ENCODE results near the gene MAGEA2B.
"Not testable (repeated sequence)": the region's sequence is repeated elsewhere in the genome, so short reads cannot be mapped to it uniquely, and the experiment has no call there.

Gene MAGEA2B

DNA sequence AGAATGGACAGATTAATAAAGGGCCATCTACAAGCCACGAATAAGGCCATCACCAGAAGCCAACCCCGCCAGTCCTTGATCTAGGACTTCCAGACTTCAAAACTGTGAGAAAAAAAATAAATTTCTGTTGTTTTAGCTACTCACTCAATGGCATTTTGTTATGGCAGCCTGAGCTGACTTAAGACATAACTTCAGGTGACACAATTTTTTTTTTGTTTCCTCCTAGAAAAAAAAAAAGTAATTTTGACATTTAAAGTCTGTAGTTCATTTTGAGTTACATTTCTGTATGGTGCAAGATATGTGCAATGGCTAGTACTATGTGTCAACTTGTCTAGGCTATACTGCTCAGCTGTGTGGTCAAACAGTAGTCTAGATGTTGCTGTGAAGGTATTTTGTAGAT is 44.5 kb downstream of the MAGEA2B start, which contains the start of gene CSAG3:
CSAG3 (plus strand) TSS at position 301 of the 400 bp plus-strand sequence.
- not testable (repeated sequence) for DNase-seq

DNA sequence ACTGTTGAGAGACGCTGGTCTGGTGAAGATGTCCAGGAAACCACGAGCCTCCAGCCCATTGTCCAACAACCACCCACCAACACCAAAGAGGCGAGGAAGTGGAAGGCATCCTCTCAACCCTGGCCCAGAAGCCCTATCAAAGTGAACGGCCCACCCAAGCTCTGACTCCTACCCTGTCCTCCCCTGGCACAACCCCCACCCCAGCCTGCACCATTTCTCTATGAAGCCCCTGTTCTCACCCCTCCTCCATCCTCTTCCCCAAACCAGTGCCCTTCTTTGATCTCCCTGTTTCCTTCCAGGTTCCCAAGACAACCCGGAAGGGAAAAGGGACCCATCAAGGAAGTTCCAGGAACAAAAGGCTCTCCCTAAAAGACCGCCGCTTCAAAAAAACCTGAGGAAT is 45.1 kb downstream of the MAGEA2B start:
- not testable (repeated sequence) for DNase-seq

- DNase-seq = not testable (repeated sequence)
These were observed 47.2 kb downstream of the MAGEA2B start for GRCh38 chrX:152761582-152761981.

- not testable (repeated sequence) for DNase-seq
These were observed 52.1 kb downstream of the MAGEA2B start for GRCh38 chrX:152766562-152766961.

Measured in stimulated activated CD4-positive, alpha-beta T cell treated with anti-CD3 and anti-CD28 coated beads, Interleukin-4, amount 100 ng/mL, for 1 hour (primary cell).